HS-5 (cell line): Measurements from ENCODE around the gene ACTN1.

Source experiments
- DNase-seq: peaks from one replicate; pipeline ENCODE4 v3.0.0-alpha.2; 2012; ENCODE audit warnings: low read depth

ACTN1 gene

DNA sequence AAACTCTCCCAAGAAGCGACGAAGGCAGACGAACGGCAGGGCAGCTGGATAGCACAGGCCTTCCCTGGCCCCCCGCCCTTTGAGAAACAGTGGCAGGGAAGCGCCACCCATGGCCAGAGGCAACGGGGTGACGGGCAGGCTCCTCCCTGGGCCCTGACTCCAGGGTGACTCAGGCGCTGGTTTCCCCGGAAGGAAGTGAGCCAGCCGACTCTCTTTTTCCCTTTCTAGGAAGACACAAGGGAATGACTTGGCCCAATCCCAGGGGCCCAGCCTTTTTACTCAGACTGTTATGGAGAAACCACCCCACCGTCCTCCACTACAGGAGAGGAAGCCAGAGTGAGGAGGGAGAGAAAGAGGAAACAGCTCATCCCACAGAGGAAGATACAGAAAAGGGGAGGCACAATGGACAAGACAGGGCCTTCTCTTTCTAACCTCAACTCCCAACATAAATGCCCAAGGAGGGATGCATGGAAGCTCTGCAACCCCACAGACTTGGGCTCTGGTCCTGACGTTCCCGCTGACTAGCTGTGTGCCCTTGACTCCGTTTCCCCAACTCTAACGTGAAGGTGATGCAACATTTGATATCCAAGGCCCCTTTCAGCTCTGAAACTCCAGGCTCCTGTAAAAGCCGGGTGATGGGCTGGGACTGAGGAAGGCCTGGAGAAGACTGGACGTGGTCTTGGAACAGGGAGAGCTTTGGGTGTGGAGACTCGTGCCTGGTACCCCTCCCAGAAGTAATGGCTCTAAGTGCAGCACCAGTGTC is 27.9 kb downstream of the ACTN1 start:
- peak; percentile 95 for DNase-seq

GRCh38 chr14:68950111-68950510 is 29.0 kb downstream of the ACTN1 start:
- DNase-seq: no peak

DNA sequence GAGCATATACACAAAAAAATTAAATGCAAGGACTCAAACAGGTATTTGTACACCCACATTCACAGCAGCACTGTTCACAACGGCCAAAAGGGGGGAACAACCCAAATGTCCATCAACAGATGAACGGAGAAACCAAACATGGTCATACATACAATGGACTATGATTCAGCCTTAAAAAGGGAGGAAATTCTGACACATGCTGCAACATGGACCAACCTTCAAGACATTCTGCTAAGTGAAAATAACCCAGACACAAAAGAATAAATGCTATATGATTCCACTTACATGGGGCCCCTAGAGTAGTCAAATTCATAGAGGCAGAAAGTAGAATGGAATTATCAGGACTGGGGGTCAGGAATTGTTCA is 29.5 kb downstream of the ACTN1 start:
- DNase-seq: no peak

- DNase-seq: no peak
These were observed 30.2 kb downstream of the ACTN1 start for GRCh38 chr14:68948686-68949600.

DNA sequence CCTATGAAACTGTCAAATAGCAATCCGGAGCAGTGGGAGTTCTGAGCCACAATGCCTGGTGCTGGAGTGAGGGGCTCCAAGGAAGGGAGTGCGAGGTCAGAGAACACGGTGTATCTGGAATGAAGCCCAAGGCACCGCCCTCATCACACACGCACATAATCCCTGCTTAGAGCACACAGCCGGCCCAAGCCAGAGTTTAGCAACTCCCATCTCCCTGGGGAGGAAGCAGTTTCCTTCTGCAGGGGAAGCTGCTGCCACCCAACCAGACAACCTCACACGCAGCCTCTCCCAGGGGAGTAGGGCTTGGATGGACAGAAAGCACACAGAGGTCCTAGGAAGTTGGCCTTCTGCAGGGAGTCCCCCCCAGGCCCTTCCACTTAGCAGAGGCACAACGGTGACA is 31.3 kb downstream of the ACTN1 start:
- no peak for DNase-seq

GRCh38 chr14:68946489-68946822 is 32.6 kb downstream of the ACTN1 start:
- no peak for DNase-seq

DNA sequence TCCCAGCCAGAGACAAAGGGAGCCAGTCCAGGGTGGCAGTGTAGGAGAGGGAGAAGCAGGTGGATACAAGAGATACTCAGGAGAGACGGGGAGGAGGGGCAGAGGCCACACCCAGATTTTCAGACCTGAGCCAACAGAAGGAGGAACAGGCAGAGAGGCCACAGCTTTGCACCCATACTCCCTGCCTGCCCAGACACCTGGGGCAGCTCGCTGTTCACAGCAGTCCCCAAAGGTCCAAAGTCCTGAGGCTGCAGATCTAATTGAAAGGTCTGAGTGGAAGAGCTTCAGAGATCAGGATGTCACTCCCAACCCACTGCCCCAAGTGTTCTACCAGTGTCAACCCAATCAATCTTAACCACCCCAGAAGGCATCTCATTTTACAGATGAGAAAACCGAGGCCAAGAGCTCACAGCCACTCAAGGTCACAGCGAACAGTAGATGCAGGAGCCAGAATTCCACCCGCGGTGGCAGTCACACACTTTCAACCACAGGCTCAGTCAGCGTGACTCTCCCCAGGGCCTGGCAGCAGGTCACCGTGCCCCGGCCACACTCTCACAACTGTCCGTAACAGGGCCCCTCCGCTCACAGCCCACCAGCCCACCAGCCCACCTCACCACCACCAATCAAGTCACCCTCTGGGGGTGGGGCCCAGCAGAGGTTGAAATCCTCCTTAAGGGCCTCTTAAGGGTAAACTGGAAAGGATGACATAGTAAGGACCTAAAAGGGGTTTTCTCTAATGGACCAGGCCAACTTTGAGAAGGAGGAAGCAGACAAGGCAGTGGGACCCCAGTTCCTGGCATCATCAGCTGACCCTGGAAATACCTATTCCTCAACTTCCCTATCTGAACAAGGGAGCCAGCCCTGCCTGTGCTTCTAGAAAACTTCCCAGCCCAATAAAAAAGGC is 33.3 kb downstream of the ACTN1 start:
- no peak for DNase-seq

GRCh38 chr14:68945190-68945584 is 33.9 kb downstream of the ACTN1 start:
- DNase-seq: no peak

DNA sequence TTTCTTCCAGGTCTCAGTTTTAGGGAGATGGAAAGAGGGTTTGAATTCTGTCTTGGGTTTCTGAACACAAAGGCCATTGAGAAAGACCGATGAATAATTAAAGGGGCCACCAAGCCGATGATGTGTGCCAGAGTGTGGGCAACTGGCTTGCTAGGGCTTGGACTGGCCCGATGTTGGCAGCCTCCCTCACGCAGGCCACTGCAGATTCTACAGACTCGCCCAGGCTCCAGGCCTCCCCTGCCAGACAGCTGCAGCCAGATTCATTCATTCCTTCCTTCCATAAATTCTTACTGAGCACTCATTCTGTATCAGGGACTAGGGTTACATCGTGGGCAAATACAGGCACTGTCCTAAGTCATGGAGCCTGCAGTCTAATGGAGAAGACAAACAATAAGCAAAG is 34.9 kb downstream of the ACTN1 start:
- no peak for DNase-seq

DNA sequence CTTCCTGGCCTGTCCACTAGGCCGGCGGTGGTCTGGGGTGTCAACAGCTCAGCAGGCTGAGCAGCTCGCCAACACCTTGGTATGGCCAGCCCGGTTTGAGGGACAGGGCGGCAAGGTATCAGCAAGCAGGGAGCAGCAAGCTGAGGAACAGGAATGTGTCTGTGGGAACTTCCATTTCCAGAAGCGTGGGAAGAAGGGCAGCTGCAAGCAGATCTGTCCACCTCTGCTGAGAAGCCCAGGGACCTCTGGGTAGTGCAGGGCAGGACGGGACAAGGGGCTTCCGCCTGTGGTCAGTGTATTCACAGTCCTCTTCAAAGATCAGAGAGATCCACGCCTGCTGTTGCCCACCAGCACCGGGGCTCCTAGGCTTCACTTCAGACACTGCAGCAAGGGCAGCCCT is 36.0 kb downstream of the ACTN1 start:
- no peak for DNase-seq

- no peak for DNase-seq
These were observed 36.6 kb downstream of the ACTN1 start for GRCh38 chr14:68942296-68943035.

GRCh38 chr14:68941820-68942219 is 37.3 kb downstream of the ACTN1 start:
- DNase-seq: peak; percentile 75

DNA sequence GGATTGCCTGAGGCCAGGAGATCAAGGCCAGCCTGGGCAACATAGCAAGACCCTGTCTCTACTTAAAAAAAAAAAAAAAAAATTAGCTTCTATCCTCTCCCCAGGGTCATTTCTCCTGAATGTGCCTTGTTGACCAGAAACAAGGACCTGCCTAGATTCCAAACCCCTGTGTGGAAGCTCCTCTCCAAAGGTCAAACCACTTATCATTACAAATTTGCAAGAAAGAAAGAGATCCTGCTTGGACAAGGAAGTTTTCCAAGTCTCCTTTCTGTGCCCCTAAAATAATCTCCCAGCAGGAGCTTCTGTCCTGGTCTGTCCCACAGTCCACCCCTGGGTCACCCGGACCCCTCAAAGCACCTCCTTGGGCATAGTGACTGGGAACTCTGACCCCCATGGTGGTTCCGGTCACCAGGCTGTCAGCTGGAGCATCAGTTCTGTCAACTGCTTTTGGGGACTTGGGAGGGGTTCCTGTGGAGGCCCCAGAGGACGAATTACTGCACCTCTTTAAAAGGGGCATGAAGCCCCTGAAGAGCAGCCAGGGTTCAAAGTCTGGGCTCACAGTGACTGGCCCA is 38.4 kb downstream of the ACTN1 start:
- DNase-seq: no peak

- DNase-seq: peak; percentile 77
These were observed 39.0 kb downstream of the ACTN1 start for GRCh38 chr14:68939893-68940613.

GRCh38 chr14:68939181-68939892 is 39.8 kb downstream of the ACTN1 start:
- DNase-seq: no peak

DNA sequence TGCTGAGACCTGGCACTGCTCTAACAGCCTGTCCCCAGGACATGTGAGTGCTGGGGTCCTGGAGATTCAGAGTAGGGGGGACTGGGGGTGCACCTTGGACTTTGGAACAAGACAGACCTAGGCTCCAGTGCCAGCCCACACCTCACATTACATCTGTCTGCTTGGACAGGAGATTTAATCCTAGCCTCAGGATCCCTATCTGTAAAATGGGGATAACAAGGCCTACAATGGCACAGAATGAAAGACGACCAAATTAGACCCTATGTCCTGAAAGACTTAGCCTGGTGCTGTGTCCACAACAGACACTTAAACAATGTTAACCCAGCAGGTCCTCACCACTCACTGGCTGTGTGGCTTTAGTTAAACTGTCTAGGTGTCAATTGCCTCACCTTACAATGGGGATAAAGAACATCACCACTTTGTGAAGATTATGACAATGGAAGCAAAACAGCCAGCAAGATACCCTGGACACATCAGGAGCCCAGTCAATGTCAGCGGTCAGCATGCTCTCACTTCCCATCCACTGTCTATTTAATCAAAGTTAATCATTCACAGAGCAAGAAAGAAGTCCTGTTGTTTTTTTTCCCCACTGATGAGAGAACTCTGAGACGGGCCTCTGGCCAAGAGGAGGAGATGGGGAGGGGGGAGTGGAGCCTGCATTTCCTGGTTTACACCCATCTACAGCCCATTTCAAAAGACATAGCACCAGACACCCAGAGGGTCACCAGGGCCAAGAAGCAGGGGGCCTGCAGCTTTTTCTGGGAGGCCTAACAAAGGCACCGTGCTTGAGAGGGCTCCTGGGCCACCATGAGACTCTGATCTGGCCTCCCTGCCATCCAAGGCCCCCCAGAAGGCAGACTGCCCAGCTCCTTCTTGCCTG is 40.6 kb downstream of the ACTN1 start:
- no peak for DNase-seq

- DNase-seq: no peak
These were observed 41.4 kb downstream of the ACTN1 start for GRCh38 chr14:68937471-68938270.

- no peak for DNase-seq
These were observed 42.1 kb downstream of the ACTN1 start for GRCh38 chr14:68936980-68937379.
